T-helper 17 cell (primary cell): Measurements from ENCODE around the gene BCAP31. TPM values are rescaled to one million over a fixed set of nuclear protein-coding genes. Genes with fewer than 3 reads are reported as not detected.
"Not testable (repeated sequence)": the region's sequence is repeated elsewhere in the genome, so short reads cannot be mapped to it uniquely, and the experiment has no call there.

Source experiments
- ATAC-seq: fragments of 150-1000 bp; cut with Tn5 transposase; 2 replicates; pipeline ENCODE4 v1.10.0; 2021; ENCODE audit warnings: mild to moderate bottlenecking, moderate library complexity
- DNase-seq, 3 donors: peaks; one replicate each; pipeline versions ENCODE4 v3.0.0 to v3.0.0-alpha.2; 2020 to 2021
- H3K9me3 ChIP-seq: one replicate; pipeline ENCODE4 v1.7.0; 2013; ENCODE audit warnings: low read length, mild to moderate bottlenecking; ENCODE audit not compliant: control insufficient read depth, poor library complexity, severe bottlenecking
- H3K27ac Mint-ChIP-seq: one replicate; pipeline ENCODE4 v1.8.0; 2022; ENCODE audit warnings: mild to moderate bottlenecking, moderate library complexity, mixed read lengths
- H3K27me3 Mint-ChIP-seq: one replicate; pipeline ENCODE4 v1.8.0; 2022; ENCODE audit warnings: mixed read lengths
- H3K36me3 Mint-ChIP-seq: one replicate; pipeline ENCODE4 v1.8.0; 2022; ENCODE audit warnings: low read depth, mixed read lengths
- H3K4me1 Mint-ChIP-seq: one replicate; pipeline ENCODE4 v1.8.0; 2022; ENCODE audit warnings: mild to moderate bottlenecking, mixed read lengths
- H3K4me3 Mint-ChIP-seq: one replicate; pipeline ENCODE4 v1.8.0; 2022; ENCODE audit warnings: mild to moderate bottlenecking, moderate library complexity, mixed read lengths
- total RNA-seq, 4 donors: library from RNA in 2 of 4; stranded (reverse) in 2 of 4; gene quantifications; one replicate each; pipeline ENCODE4 v1.2.3 and lab custom pipeline; 2022 to 2026

BCAP31 gene
- total RNA-seq, 2 donors from 2014 or later: 101 TPM

- H3K4me3 Mint-ChIP-seq: peak overlapping the region; percentile 49
- no peaks in the 10 kb centered on the region for H3K36me3 Mint-ChIP-seq
- H3K27me3 Mint-ChIP-seq: no peaks in the 10 kb centered on the region
- no peak overlapping the region for H3K27ac Mint-ChIP-seq
- ATAC-seq: no peak
- H3K4me1 Mint-ChIP-seq: peaks cover 5% of the 10 kb centered on the region
- no peaks in the 10 kb centered on the region for H3K9me3 ChIP-seq
- DNase-seq: no peak
These were observed 28.1 kb downstream of the BCAP31 start for GRCh38 chrX:153696100-153696499.

GRCh38 chrX:153694687-153695270 lies 29.4 kb downstream of the BCAP31 start:
- DNase-seq (no peak), ATAC-seq (no peak)
- H3K27ac Mint-ChIP-seq: no peak overlapping the region
- peaks cover 5% of the 10 kb centered on the region for H3K4me1 Mint-ChIP-seq
- no peaks in the 10 kb centered on the region for H3K36me3 Mint-ChIP-seq
- H3K4me3 Mint-ChIP-seq: no peak overlapping the region
- no peaks in the 10 kb centered on the region for H3K9me3 ChIP-seq
- no peaks in the 10 kb centered on the region for H3K27me3 Mint-ChIP-seq

GRCh38 chrX:153694256-153694655 lies 29.9 kb downstream of the BCAP31 start:
- not testable (repeated sequence) for DNase-seq, H3K36me3 Mint-ChIP-seq, H3K27me3 Mint-ChIP-seq, ATAC-seq, H3K27ac Mint-ChIP-seq, H3K9me3 ChIP-seq, H3K4me1 Mint-ChIP-seq, H3K4me3 Mint-ChIP-seq

- Mint-ChIP-seq H3K4me1 (peaks cover 5% of the 10 kb centered on the region), H3K27ac (no peak overlapping the region), H3K27me3 (no peaks in the 10 kb centered on the region), H3K4me3 (no peak overlapping the region), H3K36me3 (no peaks in the 10 kb centered on the region)
- H3K9me3 ChIP-seq: no peaks in the 10 kb centered on the region
- DNase-seq (no peak), ATAC-seq (no peak)
These were observed 30.7 kb downstream of the BCAP31 start for GRCh38 chrX:153693216-153694086.

GRCh38 chrX:153692611-153693156 lies 31.5 kb downstream of the BCAP31 start:
- H3K9me3 ChIP-seq: no peaks in the 10 kb centered on the region
- H3K4me3 Mint-ChIP-seq: no peak overlapping the region

GRCh38 chrX:153692003-153692402 lies 32.2 kb downstream of the BCAP31 start:
- no peak overlapping the region for H3K4me3 Mint-ChIP-seq
- ATAC-seq (no peak), DNase-seq (no peak)
- no peaks in the 10 kb centered on the region for H3K36me3 Mint-ChIP-seq
- H3K9me3 ChIP-seq: no peaks in the 10 kb centered on the region
- H3K4me1 Mint-ChIP-seq: peaks cover 5% of the 10 kb centered on the region
- H3K27ac Mint-ChIP-seq: no peak overlapping the region
- H3K27me3 Mint-ChIP-seq: no peaks in the 10 kb centered on the region

More at GRCh38 chrX:153692611-153693156, 31.5 kb downstream of the BCAP31 start:
- H3K27ac Mint-ChIP-seq: no peak overlapping the region
- H3K4me1 Mint-ChIP-seq: peaks cover 5% of the 10 kb centered on the region
- H3K27me3 Mint-ChIP-seq: no peaks in the 10 kb centered on the region
- ATAC-seq (no peak), DNase-seq (no peak)
- H3K36me3 Mint-ChIP-seq: no peaks in the 10 kb centered on the region

- not testable (repeated sequence) for DNase-seq, H3K4me1 Mint-ChIP-seq
These were observed 33.0 kb downstream of the BCAP31 start for GRCh38 chrX:153691032-153691827.

GRCh38 chrX:153690466-153690865 lies 33.7 kb downstream of the BCAP31 start:
- Mint-ChIP-seq H3K4me3 (no peak overlapping the region), H3K4me1 (peaks cover 5% of the 10 kb centered on the region), H3K27ac (no peak overlapping the region), H3K36me3 (no peaks in the 10 kb centered on the region), H3K27me3 (no peaks in the 10 kb centered on the region)
- ATAC-seq (no peak), DNase-seq (no peak)
- H3K9me3 ChIP-seq: no peaks in the 10 kb centered on the region

More at GRCh38 chrX:153691032-153691827, 33.0 kb downstream of the BCAP31 start:
- not testable (repeated sequence) for H3K27me3 Mint-ChIP-seq, H3K36me3 Mint-ChIP-seq, H3K27ac Mint-ChIP-seq, ATAC-seq, H3K9me3 ChIP-seq, H3K4me3 Mint-ChIP-seq

GRCh38 chrX:153689654-153690465 lies 34.3 kb downstream of the BCAP31 start:
- no peaks in the 10 kb centered on the region for H3K9me3 ChIP-seq
- Mint-ChIP-seq H3K36me3 (no peaks in the 10 kb centered on the region), H3K27me3 (no peaks in the 10 kb centered on the region), H3K27ac (no peak overlapping the region), H3K4me1 (peaks cover 5% of the 10 kb centered on the region), H3K4me3 (peak overlapping the region; percentile 7)
- DNase-seq: no peak
- no peak for ATAC-seq

- Mint-ChIP-seq H3K4me3 (no peak overlapping the region), H3K36me3 (no peaks in the 10 kb centered on the region), H3K4me1 (peaks cover 5% of the 10 kb centered on the region), H3K27me3 (no peaks in the 10 kb centered on the region), H3K27ac (no peak overlapping the region)
- DNase-seq: no peak
- H3K9me3 ChIP-seq: no peaks in the 10 kb centered on the region
- ATAC-seq: no peak
These were observed 35.1 kb downstream of the BCAP31 start for GRCh38 chrX:153688911-153689590.

GRCh38 chrX:153688506-153688905 lies 35.7 kb downstream of the BCAP31 start:
- peaks cover 5% of the 10 kb centered on the region for H3K4me1 Mint-ChIP-seq
- no peak for DNase-seq
- no peaks in the 10 kb centered on the region for H3K27me3 Mint-ChIP-seq
- H3K27ac Mint-ChIP-seq: no peak overlapping the region
- no peak for ATAC-seq
- H3K36me3 Mint-ChIP-seq: no peaks in the 10 kb centered on the region
- no peak overlapping the region for H3K4me3 Mint-ChIP-seq
- H3K9me3 ChIP-seq: no peaks in the 10 kb centered on the region

- H3K9me3 ChIP-seq: no peaks in the 10 kb centered on the region
- no peaks in the 10 kb centered on the region for H3K27me3 Mint-ChIP-seq
- peaks cover 5% of the 10 kb centered on the region for H3K4me1 Mint-ChIP-seq
- no peak for DNase-seq
- peak; percentile 47 for ATAC-seq
- no peak overlapping the region for H3K27ac Mint-ChIP-seq
- no peak overlapping the region for H3K4me3 Mint-ChIP-seq
- H3K36me3 Mint-ChIP-seq: no peaks in the 10 kb centered on the region
These were observed 36.1 kb downstream of the BCAP31 start for GRCh38 chrX:153688071-153688470.
